ENCODE measurements around the gene C10orf90. TPM values are rescaled to one million over a fixed set of nuclear protein-coding genes. Genes with fewer than 3 reads are reported as not detected.

C10orf90 gene
- total and polyA plus RNA-seq, 2 of the 8 experiments (the other 6 are each of a cell fraction or from before 2014, with no cell fraction given): 0.21 TPM; not detected in 1

DNA sequence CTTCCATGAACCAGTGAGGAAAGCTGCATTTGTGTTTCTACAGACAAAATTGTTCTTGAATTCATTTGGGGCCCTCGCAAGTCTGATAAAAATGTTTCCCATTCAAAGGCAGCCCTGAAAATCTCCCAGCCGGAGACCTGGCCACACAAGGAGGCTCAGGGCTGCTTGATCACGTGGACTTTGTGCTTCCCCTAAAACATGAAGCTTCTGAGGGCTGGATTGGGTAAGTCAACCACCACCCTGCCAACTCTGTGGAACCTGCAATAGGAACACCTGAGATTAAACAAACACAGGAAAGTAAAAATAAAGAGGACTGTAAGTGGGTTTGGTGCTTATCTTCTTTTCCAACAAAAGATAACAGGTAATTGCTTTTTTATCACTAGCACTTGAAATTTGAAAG, 133.8 kb downstream of the C10orf90 start (continued):
- no peak for TF ChIP-seq CHD7 (IDR thresholded peaks at IDR 0.05; ENCODE audit: insufficient replicate concordance, low read length)
- no peak for TF ChIP-seq JUN (IDR thresholded peaks at IDR 0.05; ENCODE audit: low read depth, low read length)
- TF ChIP-seq RXRA (IDR thresholded peaks at IDR 0.05; ENCODE audit: insufficient read depth, low read depth, low read length): no peak
- TF ChIP-seq EP300 (IDR thresholded peaks at IDR 0.05; ENCODE audit: borderline replicate concordance in 1 of 2, low read depth in 2 of 2, low read length in 2 of 2): no peak
- TF ChIP-seq TAF1 (IDR thresholded peaks at IDR 0.05; ENCODE audit: low read depth, low read length): no peak
- no peak for TF ChIP-seq JUND (IDR thresholded peaks at IDR 0.05; ENCODE audit: low read length)
- no peak for TF ChIP-seq HDAC6 (IDR thresholded peaks at IDR 0.05; ENCODE audit: low read depth, low read length)
- no peak for TF ChIP-seq TEAD4 (IDR thresholded peaks at IDR 0.05; ENCODE audit: low read depth, low read length)
- TF ChIP-seq SIRT6 (IDR thresholded peaks at IDR 0.05; ENCODE audit: low read length): no peak

Data from H1 (cell line).